GM21367 (cell line): Measurements from ENCODE around the gene PGPEP1.
"Not testable (repeated sequence)": the region's sequence is repeated elsewhere in the genome, so short reads cannot be mapped to it uniquely, and the experiment has no call there.

Source experiments
- ATAC-seq: cut with Tn5 transposase; IDR thresholded peaks from one replicate; pipeline ENCODE4 v1.9.1; 2021; ENCODE audit not compliant: unreplicated experiment

Gene PGPEP1

DNA sequence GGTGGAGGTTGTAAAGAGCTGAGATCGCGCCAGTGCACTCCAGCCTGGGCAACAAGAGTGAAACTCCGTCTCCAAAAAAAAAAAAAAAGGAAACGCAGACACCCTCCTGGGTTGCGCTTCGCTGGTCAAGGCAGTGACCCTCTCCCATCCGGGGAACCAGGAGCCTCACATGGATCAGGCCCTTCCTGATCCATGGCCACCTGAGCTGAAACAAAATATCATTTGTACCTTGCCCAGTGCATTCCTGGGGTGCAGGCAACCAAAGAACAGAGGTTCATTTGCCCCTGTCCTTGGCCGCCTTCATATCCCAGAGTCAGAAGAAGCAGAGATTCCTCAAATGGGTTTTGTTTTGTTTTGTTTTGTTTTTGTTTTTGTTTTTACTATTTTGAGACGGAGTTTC lies 9.5 kb upstream of the PGPEP1 start:
- ATAC-seq = no peak

DNA sequence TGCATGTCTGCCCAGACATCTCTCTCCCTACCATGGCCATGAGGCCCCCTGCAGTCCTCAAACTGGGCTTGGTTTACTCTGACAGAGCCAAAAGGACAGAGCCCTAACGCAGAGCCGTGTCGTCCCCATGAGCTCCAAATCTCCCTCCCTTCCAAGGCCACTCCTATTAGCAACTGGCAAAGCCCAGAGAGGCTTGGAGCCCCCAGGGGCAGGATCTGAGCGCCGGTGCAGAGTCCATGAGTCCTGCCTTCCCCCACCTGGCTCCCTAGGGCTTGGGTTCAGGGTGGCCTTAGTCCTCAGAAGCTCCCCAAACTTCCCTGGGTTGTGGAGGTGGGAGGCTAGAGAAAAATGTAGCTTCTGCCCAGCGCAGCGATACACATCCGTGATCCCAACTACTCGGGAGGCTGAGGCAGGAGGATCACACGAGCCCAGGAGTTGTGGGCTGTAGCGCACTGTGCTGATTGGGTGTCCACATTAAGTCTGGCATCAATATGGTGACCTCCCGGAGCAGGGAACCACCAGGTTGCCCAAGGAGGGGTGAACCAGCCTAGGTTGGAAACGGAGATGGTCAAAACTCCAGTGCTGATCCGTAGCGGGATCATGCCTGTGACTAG lies 7.4 kb upstream of the PGPEP1 start:
- no peak for ATAC-seq

DNA sequence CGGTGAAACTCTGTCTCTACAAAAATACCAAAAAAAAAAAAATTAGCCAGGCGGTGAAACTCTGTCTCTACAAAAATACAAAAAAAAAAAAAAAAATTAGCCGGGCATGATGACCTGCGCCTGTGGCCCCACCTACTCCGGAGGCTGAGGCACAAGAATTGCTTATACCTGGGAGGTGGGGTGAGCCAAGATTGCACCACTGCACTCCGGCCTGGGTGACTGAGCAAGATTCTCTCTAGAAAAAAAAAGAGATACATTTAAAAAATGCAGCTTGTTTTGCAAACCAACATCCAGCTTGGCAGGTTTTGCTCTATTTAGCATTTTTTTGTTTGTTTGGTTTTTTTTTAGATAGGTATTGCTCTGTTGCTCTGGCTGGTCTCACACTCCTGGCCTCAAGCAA lies 6.7 kb upstream of the PGPEP1 start:
- ATAC-seq = no peak

DNA sequence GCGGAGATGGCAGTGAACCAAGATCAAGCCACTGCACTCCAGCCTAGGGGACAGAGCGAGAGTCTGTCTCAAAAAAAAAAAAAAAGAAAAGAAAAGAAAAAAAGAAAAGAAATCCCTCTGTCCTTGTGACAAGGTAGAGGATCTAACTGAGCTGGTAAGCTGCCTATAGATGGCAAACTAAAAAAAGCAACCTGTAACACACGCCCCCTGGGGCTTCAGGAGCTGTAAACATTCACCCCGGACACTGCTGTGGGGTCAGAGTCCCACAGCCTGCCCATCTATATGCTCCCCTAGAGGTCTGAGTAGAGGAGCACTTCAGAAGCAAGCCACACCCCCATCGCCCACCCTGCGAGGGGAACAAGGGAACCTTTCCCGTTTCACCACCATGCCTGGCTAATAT lies 4.3 kb upstream of the PGPEP1 start:
- ATAC-seq = no peak

DNA sequence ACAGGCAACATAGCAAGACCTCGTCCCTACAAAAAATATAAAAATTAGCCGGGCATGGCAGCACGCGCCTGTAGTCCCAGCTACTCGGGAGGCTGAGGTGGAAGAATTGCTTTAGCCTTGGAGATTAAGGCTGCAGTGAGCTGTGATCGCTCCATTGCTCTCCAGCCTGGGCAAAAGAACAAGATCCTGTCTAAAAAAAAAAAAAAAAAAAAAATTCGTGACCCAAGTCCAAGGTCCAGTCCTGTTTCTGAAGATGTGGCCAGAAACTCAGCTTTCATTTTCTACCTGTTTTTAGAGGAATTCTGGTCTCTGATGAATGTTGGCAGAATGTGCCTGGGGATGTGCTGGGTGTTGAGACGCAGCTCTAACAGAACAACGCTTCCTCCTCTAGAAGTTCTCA lies 1.9 kb upstream of the PGPEP1 start:
- ATAC-seq = no peak

DNA sequence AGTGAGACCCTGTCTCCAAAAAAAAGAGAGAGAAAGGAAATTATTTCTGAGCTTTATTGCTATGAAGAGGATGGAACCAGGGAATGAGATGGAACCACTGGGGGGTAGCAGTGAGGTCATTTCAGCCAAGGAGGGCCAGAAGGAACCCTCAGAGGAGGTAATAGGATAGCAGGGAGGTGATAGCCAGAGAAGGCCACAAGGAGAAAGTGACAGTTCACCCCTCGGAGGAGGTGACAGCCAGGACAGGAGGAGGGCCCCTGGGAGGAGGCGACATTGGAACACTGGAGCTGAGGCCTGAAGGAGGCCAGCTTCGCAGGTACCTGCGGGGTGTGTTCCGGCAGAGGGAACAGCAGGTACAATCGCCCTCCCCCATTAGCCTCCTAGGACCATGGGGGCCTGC lies 675 bp upstream of the PGPEP1 start:
- no peak for ATAC-seq

DNA sequence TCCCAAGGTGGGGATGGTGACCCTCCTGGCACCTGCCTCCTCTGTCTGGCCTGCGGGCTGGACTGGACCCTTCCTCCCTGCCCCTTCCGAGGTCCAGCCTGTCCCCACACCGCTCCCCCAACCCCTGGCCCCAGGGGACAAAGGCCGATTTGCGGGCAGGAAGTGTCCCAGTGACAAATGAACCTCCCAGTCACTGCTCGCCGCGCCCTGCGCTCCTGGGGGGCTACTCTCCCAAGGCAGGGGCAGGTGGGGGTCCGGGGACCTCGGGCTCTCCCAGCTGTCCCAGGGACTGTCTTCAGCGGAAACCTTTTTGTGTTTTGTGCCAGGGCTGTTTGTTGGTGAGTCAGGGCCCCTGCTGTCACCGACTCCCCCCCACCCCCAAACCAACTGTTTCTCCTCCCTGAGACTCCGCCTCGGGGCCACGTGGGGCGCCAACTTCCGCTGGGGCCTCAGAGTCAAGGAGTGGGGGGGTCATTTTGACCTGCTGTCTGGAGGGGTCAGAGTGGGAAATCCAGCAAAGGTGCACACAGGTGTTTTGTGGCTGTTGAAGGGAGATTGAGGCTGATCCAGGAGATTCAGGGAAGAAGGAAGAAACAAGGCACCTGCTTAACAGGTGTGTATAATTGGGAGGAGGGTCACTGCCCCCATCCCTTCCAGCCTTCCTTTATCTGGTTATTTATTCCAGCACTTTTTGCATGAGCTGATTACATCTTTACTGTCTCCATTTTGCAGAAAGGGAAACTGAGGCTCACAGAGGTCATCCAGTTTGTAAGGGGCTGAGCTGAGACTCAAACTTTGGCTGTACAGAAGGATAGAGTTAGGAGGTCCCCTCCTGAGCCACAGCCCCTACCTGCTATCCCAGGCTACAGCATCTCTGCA lies 831 bp downstream of the PGPEP1 start:
- ATAC-seq = no peak

DNA sequence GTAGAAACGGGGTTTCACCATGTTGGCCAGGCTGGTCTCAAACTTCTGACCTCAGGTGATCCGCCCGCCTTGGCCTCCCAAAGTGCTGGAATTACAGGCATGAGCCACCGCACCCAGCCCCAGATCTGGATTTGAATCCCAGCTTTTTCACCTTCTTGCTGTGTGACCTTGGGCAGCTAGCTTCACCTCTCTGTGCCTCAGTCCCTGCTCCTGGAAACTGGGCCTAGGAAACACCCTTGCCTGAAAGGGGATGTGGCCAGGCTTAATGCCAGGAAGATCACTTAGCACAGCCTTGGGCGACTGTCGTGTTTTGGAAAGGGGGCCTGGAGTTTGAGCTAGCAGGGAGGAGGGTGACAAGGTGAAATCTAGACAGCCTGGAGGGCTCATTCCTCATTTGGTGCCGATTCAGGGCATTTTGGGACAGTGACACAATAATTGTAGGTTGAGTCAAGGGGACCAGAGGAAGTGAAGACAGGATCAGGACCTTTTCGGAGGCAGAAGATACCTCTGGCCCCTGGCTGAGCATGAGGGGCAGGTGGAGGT lies 1.8 kb downstream of the PGPEP1 start:
- no peak for ATAC-seq

DNA sequence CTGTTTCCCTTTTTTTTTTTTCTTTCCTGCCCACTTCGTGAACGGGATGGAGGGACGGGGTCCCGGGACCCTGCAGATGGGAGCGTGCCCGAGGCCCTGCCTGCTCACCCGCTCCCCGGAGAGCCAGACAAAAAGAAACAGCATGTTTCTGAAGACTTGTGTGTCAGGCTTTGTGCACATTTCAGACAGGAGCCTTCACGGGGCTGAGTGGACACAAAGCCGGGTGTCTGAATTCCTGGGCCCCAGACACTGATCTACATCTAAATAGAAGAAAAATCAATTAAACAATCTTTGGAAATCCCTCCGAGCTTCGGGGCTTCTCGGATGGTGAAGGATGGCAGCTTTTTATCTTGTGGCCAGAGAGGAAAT lies 4.2 kb downstream of the PGPEP1 start:
- ATAC-seq = no peak

DNA sequence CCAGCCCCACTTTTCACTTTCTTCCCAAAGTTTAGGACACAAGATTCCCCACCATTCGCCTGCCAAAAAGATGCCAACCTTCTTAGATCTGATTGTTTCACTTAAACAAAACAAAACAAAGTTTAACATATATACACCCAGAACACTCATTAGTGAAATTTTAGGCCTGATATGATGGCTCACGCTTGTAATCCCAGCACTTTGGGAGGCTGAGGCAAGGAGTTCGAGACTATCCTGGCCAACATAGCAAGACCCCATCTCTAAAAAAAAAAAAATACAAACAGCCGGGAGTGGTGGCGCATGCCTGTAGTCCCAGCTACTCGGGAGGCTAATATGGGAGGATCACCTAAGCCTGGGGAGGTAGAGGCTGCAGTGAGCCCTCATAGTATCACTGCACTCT lies 4.9 kb downstream of the PGPEP1 start:
- ATAC-seq = no peak

DNA sequence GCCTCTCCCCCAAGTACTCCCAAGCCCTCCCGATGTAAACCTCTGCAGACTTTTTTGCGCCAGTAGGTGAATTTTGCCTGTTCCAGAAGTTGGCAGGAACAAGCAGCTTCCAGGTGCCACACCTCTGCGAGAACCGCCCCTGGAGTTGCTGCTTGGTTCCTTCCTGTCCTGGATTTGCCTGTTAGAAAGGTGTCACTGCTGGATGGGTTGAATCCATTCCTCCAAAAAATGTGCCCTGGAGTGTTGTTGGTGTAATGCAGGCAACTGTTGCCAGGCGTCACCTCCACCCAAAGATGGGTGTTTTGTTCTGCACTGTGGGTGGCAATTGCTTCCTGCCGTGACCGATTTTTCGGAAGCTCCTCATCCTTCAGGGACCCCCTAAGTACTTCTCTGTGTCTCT lies 5.7 kb downstream of the PGPEP1 start:
- no peak for ATAC-seq

DNA sequence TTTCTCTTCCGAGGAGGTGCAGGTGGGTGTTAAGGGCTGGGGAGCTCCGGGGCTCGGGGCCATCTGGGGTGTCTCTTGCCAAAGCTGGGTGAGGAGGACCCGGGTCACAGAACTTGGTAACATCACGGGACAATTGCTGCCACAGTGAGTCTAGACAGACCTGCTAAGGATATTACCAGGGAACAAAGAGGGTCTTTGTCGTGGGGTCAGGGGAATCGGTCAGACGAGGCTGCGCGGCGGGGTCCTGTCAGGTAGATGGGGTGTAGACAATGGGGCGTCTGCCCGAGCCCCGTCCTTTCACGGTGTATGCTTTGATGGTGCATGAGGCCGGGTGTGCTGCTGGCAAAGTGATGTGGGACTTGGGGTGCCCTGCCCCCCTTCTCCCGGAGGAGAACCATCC lies 7.8 kb downstream of the PGPEP1 start:
- ATAC-seq = no peak

DNA sequence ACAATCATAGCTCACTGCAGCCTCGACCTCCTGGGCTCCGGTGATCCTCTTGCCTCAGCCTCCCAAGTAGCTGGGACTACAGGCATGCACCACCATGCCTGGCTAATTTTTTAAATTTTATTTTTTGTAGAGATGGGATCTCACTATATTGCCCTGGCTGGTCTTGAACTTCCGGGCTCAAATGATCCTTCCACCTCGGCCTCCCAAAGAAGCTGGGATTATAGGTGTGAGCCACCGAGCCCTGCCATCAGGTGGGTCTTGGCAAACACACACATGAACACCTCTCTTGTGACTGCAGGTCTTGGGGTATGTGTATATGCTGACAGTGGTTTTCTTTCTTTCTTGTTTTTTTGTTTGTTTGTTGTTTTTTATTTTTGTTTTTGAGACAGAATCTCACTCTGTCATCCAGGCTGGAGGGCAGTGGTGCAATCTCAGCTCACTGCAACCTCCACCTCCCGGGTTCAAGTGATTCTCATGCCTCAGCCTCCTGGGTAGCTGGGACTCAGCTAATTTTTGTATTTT lies 8.5 kb downstream of the PGPEP1 start:
- ATAC-seq = not testable (repeated sequence)

DNA sequence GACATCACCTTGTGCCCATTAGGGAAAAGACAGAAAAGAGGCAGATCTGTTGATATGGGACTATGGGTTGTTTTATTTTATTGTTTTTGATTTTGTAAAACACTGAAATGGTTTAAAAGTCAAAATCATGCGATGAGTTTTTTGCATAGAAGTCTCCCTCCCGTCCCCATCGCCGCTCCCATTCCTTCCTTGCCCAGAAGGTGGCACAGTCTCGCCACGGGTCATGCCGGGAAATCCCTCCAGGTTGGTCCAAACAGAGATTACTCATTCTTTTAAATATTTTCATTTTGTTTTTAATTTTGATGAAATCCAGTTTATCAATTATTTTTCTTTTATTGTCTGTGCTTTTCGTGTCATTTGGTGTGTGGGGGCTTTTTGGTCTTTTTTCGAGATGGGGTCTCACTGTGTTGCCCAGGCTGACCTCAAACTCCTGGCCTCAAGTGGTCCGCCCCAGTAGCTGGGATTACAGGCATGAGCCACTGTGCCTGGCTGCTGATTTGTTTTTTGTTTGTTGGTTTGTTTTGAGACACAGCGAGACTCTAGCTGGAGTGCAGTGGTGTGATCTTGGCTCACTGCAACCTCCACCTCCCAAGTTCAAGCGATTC lies 9.2 kb downstream of the PGPEP1 start:
- ATAC-seq = no peak

DNA sequence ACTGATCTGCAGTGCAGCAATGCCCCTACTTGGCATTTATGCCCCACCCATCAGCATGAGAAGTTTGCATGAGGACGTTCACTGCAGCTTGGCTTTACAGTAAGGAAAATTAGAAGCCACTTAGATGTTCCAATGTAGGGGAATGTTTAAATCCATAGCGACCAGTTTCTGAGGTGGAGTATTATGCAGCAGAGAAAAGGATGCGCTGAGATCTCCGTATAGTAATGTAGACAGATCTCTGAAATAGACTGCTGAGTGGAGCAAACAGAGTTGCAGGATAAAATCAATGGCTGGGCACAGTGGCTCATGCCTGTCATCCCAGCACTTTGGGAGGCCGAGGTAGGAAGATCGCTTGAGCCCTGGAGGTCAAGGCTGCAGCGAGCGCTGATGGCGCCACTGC lies 10.1 kb downstream of the PGPEP1 start:
- ATAC-seq = no peak

DNA sequence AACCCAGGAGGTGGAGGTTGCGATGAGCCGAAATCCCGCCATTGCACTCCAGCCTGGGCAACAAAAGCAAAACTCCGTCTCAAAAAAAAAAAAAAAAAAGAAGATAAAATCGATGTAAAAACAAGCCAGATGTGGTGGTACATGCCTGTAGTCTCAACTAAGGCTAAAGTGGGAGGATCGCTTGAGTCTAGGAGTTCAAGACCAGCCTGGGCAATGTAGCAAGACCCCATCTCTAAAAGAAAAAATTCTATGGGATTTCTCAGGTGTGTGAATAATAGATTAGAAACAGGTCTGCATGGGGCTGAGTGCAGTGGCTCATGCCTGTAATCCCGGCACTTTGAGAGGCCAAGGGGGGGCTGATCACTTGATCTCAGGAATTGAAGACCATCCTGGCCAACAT lies 11.1 kb downstream of the PGPEP1 start:
- no peak for ATAC-seq

DNA sequence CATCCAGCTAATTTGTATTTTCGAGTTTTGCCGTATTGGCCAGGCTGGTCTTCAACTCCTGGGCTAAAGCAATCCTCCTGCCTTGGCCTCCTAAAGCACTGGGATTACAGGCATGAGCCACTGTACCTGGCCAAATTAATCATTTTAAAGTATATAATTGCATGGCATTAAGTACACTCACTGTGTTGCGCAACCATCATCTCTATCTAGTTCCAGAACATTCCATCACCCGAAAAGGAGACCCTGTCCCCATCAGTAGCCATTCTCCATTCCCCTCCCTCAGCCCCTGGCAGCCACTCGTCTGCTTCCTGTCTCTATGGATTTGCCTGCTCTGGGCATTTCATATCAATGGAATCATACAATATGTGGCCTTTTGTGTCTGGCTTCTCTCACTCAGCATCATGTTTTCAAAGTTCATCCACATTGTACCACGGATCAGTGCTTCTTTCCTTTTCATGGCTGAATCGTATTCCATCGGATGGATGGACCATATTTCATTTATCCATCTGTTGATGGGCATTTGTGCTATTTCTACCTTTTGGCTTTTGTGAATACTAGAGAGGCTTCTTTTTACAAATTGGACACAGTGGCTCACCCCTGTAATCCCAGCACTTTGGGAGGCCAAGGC lies 13.1 kb downstream of the PGPEP1 start:
- no peak for ATAC-seq

DNA sequence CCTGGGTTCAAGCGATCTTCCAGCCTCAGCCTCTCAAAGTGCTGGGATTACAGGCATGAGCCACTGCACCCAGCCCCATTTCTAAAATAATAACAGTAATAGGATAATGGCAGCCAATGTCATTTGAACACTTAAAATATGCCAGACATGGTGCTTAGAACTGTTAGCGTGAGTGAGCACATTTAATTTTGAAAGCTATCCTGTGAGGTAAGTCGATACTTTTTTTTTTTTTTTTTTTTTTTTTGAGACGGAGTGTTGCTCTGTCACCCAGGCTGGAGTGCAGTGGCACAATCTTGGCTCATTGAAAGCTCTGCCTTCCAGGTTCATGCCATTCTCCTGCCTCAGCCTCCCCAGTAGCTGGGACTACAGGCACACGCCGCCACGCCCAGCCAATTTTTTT lies 14.3 kb downstream of the PGPEP1 start:
- not testable (repeated sequence) for ATAC-seq

DNA sequence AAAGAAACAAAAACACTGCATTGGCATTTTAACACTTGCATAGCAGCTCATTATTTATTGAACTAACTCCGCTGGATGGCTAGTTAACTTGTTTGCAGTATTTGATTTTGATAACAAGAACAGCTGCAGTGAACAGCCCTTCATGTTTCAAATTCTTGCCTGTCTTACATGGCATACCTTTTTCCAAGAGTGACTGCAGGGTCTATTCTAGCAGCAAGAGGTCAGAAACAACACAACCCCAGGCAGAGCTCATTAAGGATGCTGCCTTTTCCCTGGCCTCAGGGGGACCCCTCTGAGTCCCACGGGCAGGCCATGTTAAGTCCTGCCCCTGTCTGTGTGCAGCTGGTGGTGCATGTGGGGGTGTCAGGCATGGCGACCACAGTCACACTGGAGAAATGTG lies 16.6 kb downstream of the PGPEP1 start:
- ATAC-seq = no peak

DNA sequence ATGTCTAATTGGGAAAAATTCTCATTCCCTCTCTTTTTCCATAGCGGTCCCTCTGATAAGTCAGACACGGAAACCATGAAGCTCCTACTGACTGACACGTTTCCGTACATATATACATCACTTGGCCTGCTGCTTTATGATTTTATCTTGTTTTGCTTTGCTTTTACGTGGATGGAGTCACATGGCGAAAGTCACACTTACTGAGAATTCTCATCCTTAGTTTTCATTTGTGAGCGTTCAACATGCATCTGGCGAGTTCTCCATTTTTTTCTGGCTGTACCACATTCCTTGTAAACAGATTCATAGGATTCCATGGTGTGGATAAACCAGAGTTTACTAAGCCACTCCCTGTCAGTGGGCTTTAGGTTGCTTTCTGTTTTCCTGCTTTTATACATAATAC lies 21.2 kb downstream of the PGPEP1 start:
- no peak for ATAC-seq

DNA sequence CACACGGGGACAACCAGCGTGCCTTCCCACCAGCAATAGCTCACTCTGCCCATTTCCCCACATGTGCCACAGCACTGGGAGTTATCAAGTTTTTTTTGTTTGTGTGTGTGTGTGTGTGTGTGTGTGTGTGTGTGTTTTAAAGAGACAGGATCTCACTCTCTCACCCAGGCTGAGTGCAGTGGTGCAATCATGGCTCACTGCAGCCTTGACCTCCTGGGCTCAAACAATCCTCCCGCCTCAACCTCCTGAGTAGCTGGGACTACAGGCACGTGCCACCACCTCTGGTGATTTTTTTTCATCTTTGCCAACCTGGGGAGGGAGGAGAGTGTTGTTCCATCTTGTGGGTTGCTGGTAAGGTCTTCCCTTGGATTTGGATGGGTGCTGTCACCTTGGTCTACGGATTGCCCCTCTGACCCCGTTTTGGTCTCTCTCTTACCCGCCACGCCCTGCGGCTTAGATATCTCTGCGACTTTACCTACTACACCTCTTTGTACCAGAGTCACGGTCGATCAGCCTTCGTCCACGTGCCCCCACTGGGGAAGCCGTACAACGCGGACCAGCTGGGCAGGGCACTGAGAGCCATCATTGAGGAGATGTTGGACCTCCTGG lies 22.6 kb downstream of the PGPEP1 start:
- no peak for ATAC-seq
